Fibroblast of villous mesenchyme (primary cell): ENCODE measurements around the gene KRTAP2-3. TPM values are rescaled to one million over a fixed set of nuclear protein-coding genes. Genes with fewer than 3 reads are reported as not detected.

Experiments
- DNase-seq: peaks from one replicate; pipeline ENCODE4 v3.0.0-alpha.2; 2010; ENCODE audit warnings: low read depth
- H3K4me3 ChIP-seq: 2 replicates; pipeline ENCODE4 v1.5.1; 2011; ENCODE audit warnings: low read depth, mild to moderate bottlenecking, low read length
- total RNA-seq: library from RNA; depleted of rRNA; stranded (reverse); fragments of >200 nt; gene quantifications from 2 replicates; pipeline ENCODE4 v1.2.3, GENCODE V29; 2012
- TF ChIP-seq, protein P1 (sequence below): IDR thresholded peaks from 2 replicates; pipeline ENCODE4 v1.5.1; 2012; ENCODE audit warnings: low read depth, mild to moderate bottlenecking, low read length; ENCODE audit not compliant: insufficient read depth

KRTAP2-3 gene
- total RNA-seq, 1 donor = not detected

DNA sequence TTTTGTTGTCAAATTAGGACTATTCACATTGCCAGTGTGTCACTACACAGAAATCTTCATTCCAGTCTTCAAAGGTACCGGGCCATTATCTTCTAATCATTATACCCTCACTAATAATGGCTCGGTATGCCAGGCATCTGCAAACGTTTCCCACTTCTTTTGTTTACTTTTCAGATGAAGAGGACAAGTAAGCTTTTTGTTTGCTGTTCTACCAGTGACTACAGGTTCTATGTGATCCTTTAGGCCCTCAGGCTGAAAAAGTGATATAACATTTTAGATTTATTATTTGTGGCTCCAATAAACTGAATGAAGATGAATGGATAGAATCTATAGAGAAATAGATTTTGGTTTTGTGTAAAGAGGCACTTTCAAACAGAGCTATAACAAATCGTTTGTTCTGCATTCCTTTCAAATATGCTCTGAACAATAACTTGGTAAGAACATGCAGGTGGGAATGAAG is 50.6 kb downstream of the KRTAP2-3 start:
- TF ChIP-seq, protein P1, sequence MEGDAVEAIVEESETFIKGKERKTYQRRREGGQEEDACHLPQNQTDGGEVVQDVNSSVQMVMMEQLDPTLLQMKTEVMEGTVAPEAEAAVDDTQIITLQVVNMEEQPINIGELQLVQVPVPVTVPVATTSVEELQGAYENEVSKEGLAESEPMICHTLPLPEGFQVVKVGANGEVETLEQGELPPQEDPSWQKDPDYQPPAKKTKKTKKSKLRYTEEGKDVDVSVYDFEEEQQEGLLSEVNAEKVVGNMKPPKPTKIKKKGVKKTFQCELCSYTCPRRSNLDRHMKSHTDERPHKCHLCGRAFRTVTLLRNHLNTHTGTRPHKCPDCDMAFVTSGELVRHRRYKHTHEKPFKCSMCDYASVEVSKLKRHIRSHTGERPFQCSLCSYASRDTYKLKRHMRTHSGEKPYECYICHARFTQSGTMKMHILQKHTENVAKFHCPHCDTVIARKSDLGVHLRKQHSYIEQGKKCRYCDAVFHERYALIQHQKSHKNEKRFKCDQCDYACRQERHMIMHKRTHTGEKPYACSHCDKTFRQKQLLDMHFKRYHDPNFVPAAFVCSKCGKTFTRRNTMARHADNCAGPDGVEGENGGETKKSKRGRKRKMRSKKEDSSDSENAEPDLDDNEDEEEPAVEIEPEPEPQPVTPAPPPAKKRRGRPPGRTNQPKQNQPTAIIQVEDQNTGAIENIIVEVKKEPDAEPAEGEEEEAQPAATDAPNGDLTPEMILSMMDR = no peak
- DNase-seq = no peak

More for the DNA sequence above, 50.6 kb downstream of the KRTAP2-3 start:
- H3K4me3 ChIP-seq = no peak overlapping the region

Other genes with a start within 250 kb of the KRTAP2-3 start
- gene KRT10, start 237.5 kb downstream of the KRTAP2-3 start, total RNA-seq = 3.0 and 3.2 TPM in 2 replicates
- not detected in 2 replicates for gene KRT12, start 192.9 kb downstream of the KRTAP2-3 start, total RNA-seq
- not detected in 2 replicates for gene KRT20, start 174.9 kb downstream of the KRTAP2-3 start, total RNA-seq
- gene KRT23, start 122.5 kb downstream of the KRTAP2-3 start, total RNA-seq = under 0.01 and 1.7 TPM in 2 replicates
- gene KRT39, start 93.2 kb downstream of the KRTAP2-3 start, total RNA-seq = not detected in 2 replicates
- not detected in 2 replicates for gene KRT40, start 75.8 kb downstream of the KRTAP2-3 start, total RNA-seq
- not detected in 2 replicates for gene KRTAP3-3, start 66.0 kb downstream of the KRTAP2-3 start, total RNA-seq
- not detected in 2 replicates for gene KRTAP3-2, start 60.2 kb downstream of the KRTAP2-3 start, total RNA-seq
- gene KRTAP3-1, start 51.0 kb downstream of the KRTAP2-3 start, total RNA-seq = not detected in 2 replicates
- gene KRTAP1-5, start 32.9 kb downstream of the KRTAP2-3 start, total RNA-seq = 11.0 and 16.4 TPM in 2 replicates
- gene KRTAP1-4, start 29.9 kb downstream of the KRTAP2-3 start, total RNA-seq = not detected in 2 replicates
- gene KRTAP1-3, start 25.2 kb downstream of the KRTAP2-3 start, total RNA-seq = not detected in 2 replicates
- gene KRTAP1-1, start 18.7 kb downstream of the KRTAP2-3 start, total RNA-seq = not detected in 2 replicates
- gene KRTAP2-1, start 12.8 kb downstream of the KRTAP2-3 start, total RNA-seq = not detected in 2 replicates
- not detected in 2 replicates for gene KRTAP2-2, start 4.9 kb downstream of the KRTAP2-3 start, total RNA-seq
- not detected in 2 replicates for gene KRTAP2-4, start 5.8 kb upstream of the KRTAP2-3 start, total RNA-seq
- gene KRTAP4-7, start 24.0 kb upstream of the KRTAP2-3 start, total RNA-seq = not detected in 2 replicates
- gene KRTAP4-8, start 38.0 kb upstream of the KRTAP2-3 start, total RNA-seq = not detected in 2 replicates
- gene KRTAP4-16, start 42.1 kb upstream of the KRTAP2-3 start, total RNA-seq = not detected in 2 replicates
- gene KRTAP4-9, start 45.3 kb upstream of the KRTAP2-3 start, total RNA-seq = not detected in 2 replicates
- not detected in 2 replicates for gene KRTAP4-11, start 58.3 kb upstream of the KRTAP2-3 start, total RNA-seq
- not detected in 2 replicates for gene KRTAP4-12, start 64.1 kb upstream of the KRTAP2-3 start, total RNA-seq
- gene KRTAP4-6, start 80.4 kb upstream of the KRTAP2-3 start, total RNA-seq = not detected in 2 replicates
- not detected in 2 replicates for gene KRTAP4-5, start 89.7 kb upstream of the KRTAP2-3 start, total RNA-seq
- gene KRTAP4-4, start 100.6 kb upstream of the KRTAP2-3 start, total RNA-seq = not detected in 2 replicates
- gene KRTAP4-3, start 108.1 kb upstream of the KRTAP2-3 start, total RNA-seq = not detected in 2 replicates
- not detected in 2 replicates for gene KRTAP4-2, start 118.1 kb upstream of the KRTAP2-3 start, total RNA-seq
- gene KRTAP4-1, start 124.8 kb upstream of the KRTAP2-3 start, total RNA-seq = not detected in 2 replicates
- gene KRTAP9-1, start 129.8 kb upstream of the KRTAP2-3 start, total RNA-seq = not detected in 2 replicates
- not detected in 2 replicates for gene KRTAP9-2, start 166.5 kb upstream of the KRTAP2-3 start, total RNA-seq
- not detected in 2 replicates for gene KRTAP9-3, start 172.3 kb upstream of the KRTAP2-3 start, total RNA-seq
- not detected in 2 replicates for gene KRTAP9-8, start 177.9 kb upstream of the KRTAP2-3 start, total RNA-seq
- gene KRTAP9-4, start 189.6 kb upstream of the KRTAP2-3 start, total RNA-seq = not detected in 2 replicates
- gene KRTAP9-9, start 195.3 kb upstream of the KRTAP2-3 start, total RNA-seq = not detected in 2 replicates
- gene KRTAP9-6, start 205.3 kb upstream of the KRTAP2-3 start, total RNA-seq = not detected in 2 replicates
- gene KRTAP9-7, start 215.6 kb upstream of the KRTAP2-3 start, total RNA-seq = not detected in 2 replicates
- gene KRTAP29-1, start 242.7 kb upstream of the KRTAP2-3 start, total RNA-seq = not detected in 2 replicates
- not detected in 2 replicates for gene KRTAP16-1, start 249.2 kb upstream of the KRTAP2-3 start, total RNA-seq